GM23338 (cell line): ENCODE measurements around the gene SPEM1.

Source experiments
- CTCF ChIP-seq, 2 experiments: fragments of 200-600 bp in 1 of 2; sonication (generic) in 1 of 2; conservative IDR thresholded peaks; 2 replicates each; pipeline versions ENCODE4 v1.5.1 to v1.6.1; 2016 to 2017; ENCODE audit warnings: antibody characterized with exemption in 2 of 2, low read depth in 2 of 2, mild to moderate bottlenecking in 2 of 2, moderate library complexity in 1 of 2
- ETS1 ChIP-seq: IDR thresholded peaks from 2 replicates; pipeline ENCODE4 v1.6.1; 2016; ENCODE audit warnings: antibody characterized with exemption
- EZH2 ChIP-seq: fragments of 200-600 bp; sonication (generic); IDR thresholded peaks from one replicate; pipeline ENCODE4 v1.8.0; 2017; ENCODE audit warnings: antibody characterized with exemption, mild to moderate bottlenecking, low read depth; ENCODE audit not compliant: unreplicated experiment
- EZH2phosphoT487 ChIP-seq: fragments of 200-600 bp; sonication (generic); IDR thresholded peaks from one replicate; pipeline ENCODE4 v1.8.1; 2018; ENCODE audit warnings: antibody characterized with exemption; ENCODE audit not compliant: unreplicated experiment
- JUNB ChIP-seq: IDR thresholded peaks from one replicate; pipeline ENCODE4 v1.6.1; 2016; ENCODE audit warnings: antibody characterized with exemption; ENCODE audit not compliant: unreplicated experiment
- POLR2AphosphoS5 ChIP-seq: IDR thresholded peaks from 2 replicates; pipeline ENCODE4 v1.6.1; 2016; ENCODE audit warnings: antibody characterized with exemption, low read depth
- REST ChIP-seq: IDR thresholded peaks from one replicate; pipeline ENCODE4 v1.6.1; 2018; ENCODE audit warnings: antibody characterized with exemption; ENCODE audit not compliant: unreplicated experiment

- TF ChIP-seq ETS1 (no peak), CTCF (conservative IDR thresholded peaks at IDR 0.05; ENCODE audit: low read depth in 2 of 2) (no peak), EZH2phosphoT487 (no peak), POLR2AphosphoS5 (no peak), REST (no peak), EZH2 (no peak), JUNB (no peak)
Measured at GRCh38 chr17:7466318-7466638, 46.2 kb downstream of the SPEM1 start.
